ENCODE measurements around the gene CPO. TPM values are rescaled to one million over a fixed set of nuclear protein-coding genes. Genes with fewer than 3 reads are reported as not detected.

Gene CPO
- total RNA-seq, 1 experiment from 2014 or later: not detected

DNA sequence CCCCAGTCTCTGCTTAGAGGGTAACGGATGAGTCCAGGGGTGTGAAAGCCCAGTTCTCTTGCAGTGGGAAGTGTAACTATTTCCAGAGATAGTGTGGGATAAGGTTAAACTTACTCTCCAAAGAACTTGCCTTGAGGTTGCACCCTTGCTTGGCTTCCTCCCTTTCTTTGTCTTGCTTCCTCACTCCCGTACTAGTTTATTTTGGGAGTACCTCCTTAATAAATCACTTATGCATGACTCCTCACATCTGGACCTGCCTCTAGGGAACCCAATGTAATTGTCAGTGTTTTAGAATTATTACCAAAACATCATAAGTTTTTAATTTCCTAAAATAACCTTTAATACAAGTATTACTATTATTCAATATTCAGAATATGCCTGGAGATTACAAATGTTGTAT is 35.2 kb downstream of the CPO start:
- no peak for DNase-seq (ENCODE audit: low read depth)

GRCh38 chr2:206978746-206979145 is 39.4 kb downstream of the CPO start:
- DNase-seq (ENCODE audit: low read depth): no peak

DNA sequence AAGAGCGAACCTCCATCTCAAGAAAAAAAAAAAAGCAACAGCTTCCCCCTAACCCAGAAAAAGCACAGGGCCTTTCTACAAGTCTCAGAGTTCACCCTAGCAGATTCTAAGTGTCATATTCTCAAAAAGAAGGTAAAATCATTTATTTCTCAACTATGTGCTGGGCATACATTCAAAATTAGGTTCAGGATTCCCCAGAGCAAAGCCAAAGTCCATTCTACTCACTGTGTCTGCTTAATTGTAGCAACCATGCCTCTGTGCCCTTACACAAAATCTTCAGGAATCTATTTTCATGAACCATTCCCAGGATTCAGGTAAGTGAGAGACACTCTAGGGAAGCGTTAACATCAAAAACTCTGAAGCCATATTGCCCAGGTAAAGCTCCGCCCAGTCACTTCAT is 40.0 kb downstream of the CPO start:
- DNase-seq (ENCODE audit: low read depth): no peak

- no peak for DNase-seq (ENCODE audit: low read depth)
Observed at GRCh38 chr2:206979922-206980321, 40.6 kb downstream of the CPO start.

- DNase-seq (ENCODE audit: low read depth): no peak
Observed at GRCh38 chr2:206980413-206980812, 41.1 kb downstream of the CPO start.

GRCh38 chr2:206981086-206981674 is 41.9 kb downstream of the CPO start:
- no peak for DNase-seq (ENCODE audit: low read depth)

- DNase-seq (ENCODE audit: low read depth): peak; percentile 67
Observed at GRCh38 chr2:206981739-206982340, 42.5 kb downstream of the CPO start.

- DNase-seq (ENCODE audit: low read depth): no peak
Observed at GRCh38 chr2:206982360-206982955, 43.1 kb downstream of the CPO start.

DNA sequence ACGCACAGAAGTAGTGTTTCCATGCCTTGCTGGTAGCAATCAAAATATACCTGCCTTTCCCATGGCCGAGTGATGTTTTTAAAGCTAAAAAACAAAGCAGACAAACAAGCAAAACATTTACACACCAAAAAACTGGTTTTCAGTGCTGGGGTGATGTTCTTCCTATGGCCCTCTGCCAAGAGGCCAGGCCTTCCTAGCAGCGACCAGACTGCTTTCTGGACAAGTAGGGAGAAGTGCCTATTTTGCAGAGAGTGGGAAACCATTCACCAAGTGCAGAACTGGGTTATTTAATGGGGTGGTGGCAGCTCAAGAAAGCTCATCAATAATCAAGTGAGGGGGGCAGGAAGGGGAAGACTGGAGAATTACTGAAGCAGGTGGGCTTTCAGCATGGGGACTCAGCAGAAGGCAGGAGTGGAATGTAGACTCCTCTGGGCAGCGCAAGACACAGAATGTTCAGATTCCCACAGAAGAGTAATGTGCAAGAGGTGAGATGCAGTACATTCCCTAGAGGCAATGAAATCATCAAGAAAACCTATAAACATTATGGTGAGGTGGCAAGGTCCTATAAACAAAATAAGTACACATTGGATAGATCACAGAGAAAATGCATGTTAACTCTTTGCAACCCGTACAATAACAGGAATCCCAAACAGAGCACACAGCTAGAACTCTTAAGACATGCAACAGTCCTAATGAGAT is 44.0 kb downstream of the CPO start:
- no peak for DNase-seq (ENCODE audit: low read depth)

- no peak for DNase-seq (ENCODE audit: low read depth)
Observed at GRCh38 chr2:206984206-206984605, 44.9 kb downstream of the CPO start.

DNA sequence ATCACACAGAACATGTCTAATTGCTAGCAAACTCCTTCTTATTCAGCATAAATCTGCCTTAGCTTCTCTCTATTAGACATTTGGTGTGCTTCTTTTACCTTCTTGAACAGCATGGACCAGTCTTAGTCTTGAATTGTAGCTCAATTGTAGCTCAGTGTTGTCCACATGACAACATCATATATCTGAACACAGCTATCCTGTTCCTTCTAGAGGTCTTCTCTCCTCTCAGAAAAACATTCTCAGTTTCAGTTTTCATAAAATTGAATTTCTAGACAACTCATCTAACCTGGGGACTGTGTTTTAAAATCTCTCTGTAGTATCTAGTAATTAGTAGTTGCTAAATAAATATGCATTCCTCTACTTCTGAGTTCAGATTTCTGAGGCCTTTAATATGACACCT is 47.6 kb downstream of the CPO start:
- DNase-seq (ENCODE audit: low read depth): no peak

DNA sequence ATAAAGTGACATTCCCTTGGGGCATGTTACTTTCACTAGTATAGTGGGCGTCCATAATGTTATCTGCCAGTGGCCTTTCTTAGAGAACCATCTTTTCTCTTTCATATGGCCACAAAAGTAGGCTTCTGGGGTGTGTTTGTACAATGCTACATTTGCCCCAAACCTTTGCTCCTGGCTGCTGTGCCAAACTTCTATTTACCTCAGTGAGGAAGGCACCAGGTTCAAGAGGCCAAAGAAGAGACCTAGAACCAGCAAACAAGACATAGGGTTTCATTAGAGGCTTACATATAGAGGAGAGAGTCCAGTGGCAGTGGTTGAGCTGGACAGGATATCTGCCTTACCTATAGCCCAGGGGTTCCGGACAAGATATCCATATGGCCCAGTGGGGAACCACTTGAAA is 48.5 kb downstream of the CPO start:
- DNase-seq (ENCODE audit: low read depth): no peak

GRCh38 chr2:206988884-206989283 is 49.6 kb downstream of the CPO start:
- no peak for DNase-seq (ENCODE audit: low read depth)

DNA sequence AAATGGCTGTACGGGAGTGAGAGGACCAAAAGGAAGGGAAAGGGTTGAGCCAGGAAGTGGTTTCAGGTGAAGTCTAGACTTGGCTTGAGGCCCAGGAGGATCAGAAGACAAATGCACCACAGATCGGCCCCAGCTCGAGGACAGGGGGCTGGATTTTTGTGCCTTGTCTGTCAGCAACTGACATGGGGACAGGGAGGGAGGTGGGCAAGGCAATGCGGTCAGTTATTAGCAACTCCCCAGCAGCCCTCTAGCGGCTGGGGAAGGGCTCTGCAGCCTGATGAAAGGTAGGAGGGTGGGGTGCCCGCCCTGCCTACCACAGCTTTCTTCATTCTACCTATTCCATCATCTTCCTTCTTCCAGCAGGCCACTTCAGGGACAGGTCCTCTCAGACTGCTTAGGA is 50.0 kb downstream of the CPO start:
- peak; percentile 44 for DNase-seq (ENCODE audit: low read depth)

DNA sequence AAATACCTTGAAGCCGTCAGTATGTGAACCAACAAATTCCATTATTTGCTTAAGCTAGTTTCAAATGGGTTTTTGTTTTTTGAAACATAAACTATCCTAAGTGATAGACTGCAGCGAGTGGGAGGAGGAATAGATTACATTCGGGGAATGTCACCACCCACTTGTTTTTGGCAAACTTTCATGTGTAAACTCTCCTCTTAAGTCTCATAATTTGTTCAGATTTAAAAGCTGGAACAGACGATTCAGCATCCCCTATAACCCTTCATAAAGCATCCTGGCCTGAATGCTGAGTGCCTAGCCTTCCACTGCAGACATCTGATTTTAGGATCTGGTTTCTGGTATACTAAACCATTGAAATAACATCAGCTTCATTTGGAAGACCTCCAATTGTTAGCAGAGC is 51.0 kb downstream of the CPO start:
- DNase-seq (ENCODE audit: low read depth): no peak

GRCh38 chr2:206991070-206991469 is 51.8 kb downstream of the CPO start:
- no peak for DNase-seq (ENCODE audit: low read depth)

DNA sequence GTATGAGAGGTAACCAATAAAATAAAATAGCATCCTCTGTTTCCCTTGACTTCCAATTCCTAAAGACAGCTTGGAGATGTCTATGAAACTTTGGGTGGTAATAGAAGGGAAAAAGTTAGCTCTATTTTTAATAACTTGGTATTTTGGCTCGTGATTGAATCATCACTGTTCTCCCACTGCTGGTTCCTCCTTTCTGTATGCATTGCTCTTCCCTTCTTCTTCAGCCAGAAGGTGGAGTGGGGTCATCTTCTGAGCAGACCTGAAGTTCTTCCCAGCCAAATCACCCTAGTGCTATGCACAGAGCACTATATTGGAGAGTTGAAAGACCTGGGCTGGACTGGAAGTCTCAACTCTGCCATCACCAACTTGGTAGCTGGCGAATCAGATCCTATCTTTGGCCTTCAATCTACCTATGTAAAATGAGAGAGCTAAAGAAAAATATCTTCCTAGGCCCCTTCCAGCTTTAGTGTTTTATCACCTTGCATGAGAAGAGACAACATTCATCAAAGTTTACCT is 54.1 kb downstream of the CPO start:
- DNase-seq (ENCODE audit: low read depth): no peak

DNA sequence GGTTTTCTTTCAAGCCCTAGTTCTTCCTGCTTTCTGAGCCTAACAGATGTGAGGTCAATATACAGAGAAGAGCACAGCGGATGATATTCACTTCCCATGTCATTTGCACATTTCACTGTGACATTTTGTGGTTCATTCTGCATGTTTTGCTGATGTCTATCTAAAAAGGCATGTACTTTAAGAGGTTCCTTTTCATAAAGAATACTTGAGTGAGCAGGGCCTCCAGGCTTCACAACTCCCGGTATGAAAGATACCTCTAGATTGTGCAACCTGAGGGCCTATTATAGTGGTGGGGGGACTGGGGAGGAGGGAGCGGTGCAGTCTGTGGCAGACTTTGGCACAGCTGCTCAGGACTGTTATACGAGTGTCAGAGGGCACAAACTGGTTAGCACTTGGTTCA is 54.6 kb downstream of the CPO start:
- no peak for DNase-seq (ENCODE audit: low read depth)

DNA sequence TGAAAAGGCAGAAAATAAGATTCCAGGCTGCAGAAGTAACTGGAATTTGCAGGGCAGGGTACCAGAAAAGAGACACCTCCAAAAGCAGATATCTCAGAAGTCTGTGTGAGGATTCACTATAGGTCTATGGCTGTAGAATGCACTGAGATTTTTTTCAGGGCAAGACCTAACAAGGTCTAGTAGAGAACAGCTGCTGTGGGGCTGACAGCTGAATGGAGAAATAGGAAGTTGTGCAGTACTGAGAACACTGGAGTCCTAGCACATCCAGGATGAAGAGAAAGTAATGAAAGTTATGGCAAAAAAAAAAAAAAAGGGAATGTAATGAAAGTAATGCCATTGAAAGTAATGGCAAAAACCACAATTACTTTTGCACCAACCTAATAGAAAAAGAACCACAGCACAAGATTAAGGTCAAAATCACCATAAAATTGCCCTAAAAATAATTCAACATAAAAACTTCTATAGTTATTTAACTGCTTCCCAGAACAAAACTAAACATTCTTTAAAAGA is 57.3 kb downstream of the CPO start:
- DNase-seq (ENCODE audit: low read depth): no peak

GRCh38 chr2:207008105-207008990 is 69.0 kb downstream of the CPO start:
- DNase-seq (ENCODE audit: low read depth): peak; percentile 21

DNA sequence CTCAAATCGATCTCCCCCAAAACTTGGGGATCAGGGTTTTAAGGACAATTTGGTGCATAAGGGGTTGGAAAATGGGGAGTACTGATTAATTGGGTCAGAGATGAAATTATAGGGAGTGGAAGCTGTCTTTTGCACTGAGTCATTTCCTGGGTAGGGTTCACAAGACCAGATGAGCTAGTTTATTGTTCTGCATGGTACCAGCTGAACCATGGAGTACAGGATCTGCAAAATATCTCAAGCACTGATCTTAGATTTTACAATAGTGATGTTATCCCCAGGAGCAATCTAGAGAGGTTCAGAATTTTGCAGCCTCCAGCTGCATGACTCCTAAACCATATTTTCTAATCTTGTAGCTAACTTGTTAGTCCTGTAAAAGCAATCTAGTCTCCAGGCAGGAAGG is 73.1 kb downstream of the CPO start:
- DNase-seq (ENCODE audit: low read depth): peak; percentile 41

- no peak for DNase-seq (ENCODE audit: low read depth)
Observed at GRCh38 chr2:207014424-207014823, 75.1 kb downstream of the CPO start.

Measured in Daoy (cell line).